ENCODE data around the gene C16orf92. TPM values are rescaled to one million over a fixed set of nuclear protein-coding genes. Genes with fewer than 3 reads are reported as not detected.

Gene C16orf92
- total and polyA plus RNA-seq, 5 donors, result not detected

DNA sequence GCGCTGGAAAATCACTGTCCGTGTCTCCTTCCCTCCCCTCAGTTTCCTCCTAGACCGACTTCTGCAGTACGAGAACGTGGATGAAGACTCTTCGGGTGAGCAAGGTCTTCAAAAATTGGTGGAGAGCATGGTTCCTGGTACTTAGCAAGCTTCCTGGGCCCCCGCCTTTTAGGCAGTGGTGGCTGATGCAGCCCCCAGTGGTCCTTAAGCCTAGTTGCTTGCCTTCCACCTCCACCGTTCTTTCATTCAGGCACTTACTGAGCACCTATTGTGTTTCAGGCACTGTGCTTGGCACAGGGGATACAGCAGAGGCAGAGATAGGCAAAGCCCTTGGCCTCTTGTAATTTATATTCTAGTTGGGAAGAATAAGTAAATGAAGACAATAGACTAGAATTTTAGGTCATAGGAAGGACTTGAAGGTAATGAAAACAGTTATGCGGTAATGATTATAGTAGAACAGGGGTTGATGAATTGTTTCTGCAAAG lies 26.2 kb upstream of the C16orf92 start:
- H3K27ac ChIP-seq (ENCODE audit: low read length), result no peak overlapping the region
- no peak for DNase-seq
- no peak for ATAC-seq
- peak overlapping the region; percentile 73 for H3K4me3 ChIP-seq (ENCODE audit: low read length)
- no peaks in the 10 kb centered on the region for H3K27me3 ChIP-seq (ENCODE audit: control insufficient read depth, insufficient read depth)
- intact Hi-C loops (cut with DNase I), result loop anchor here in 1 of 4 donors (10.0 kb wide), 2 partner anchors 132 to 182 kb away; partner anchors contain the start of genes CDIPT, PAGR1 and PRRT2
- WGBS, result 20% methylated on average over 9 of the region's 9 CpGs
- peaks cover 7% of the 10 kb centered on the region for H3K4me1 ChIP-seq (ENCODE audit: control insufficient read depth, insufficient read depth, low read length)
- no peaks in the 10 kb centered on the region for H3K9me3 ChIP-seq (ENCODE audit: control insufficient read depth, low read length)

DNA sequence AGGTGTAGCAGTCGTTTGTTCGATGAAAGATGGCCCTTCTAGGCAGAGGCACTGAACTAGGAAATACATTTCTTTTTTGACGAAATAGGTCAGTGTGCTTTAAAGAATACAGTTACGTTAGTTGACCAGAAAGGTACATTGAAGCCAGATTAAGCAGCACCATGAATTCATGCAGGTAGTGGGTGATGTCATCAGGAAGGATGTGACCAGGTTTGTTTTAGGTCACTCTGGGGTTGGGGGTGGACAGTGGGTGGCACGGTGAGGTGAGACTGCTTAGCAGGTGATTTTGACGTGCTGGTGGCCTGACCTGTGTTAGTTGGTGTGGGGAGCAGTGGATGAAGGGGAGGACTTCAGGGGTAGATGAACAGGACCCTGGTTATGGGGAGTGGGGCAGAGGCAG lies 23.4 kb upstream of the C16orf92 start:
- H3K4me3 ChIP-seq (ENCODE audit: low read length), result no peak overlapping the region
- WGBS, result 87% methylated on average over 6 of the region's 6 CpGs
- peaks cover 5% of the 10 kb centered on the region for H3K4me1 ChIP-seq (ENCODE audit: control insufficient read depth, insufficient read depth, low read length)
- ATAC-seq (no peak), DNase-seq (no peak)
- no peaks in the 10 kb centered on the region for H3K9me3 ChIP-seq (ENCODE audit: control insufficient read depth, low read length)
- H3K27me3 ChIP-seq (ENCODE audit: control insufficient read depth, insufficient read depth), result no peaks in the 10 kb centered on the region
- no peak overlapping the region for H3K27ac ChIP-seq (ENCODE audit: low read length)
- intact Hi-C loops (cut with DNase I), result loop anchor here in 1 of 4 donors (10.0 kb wide), 2 partner anchors 135 to 185 kb away; partner anchors contain the start of genes CDIPT, PAGR1 and PRRT2

DNA sequence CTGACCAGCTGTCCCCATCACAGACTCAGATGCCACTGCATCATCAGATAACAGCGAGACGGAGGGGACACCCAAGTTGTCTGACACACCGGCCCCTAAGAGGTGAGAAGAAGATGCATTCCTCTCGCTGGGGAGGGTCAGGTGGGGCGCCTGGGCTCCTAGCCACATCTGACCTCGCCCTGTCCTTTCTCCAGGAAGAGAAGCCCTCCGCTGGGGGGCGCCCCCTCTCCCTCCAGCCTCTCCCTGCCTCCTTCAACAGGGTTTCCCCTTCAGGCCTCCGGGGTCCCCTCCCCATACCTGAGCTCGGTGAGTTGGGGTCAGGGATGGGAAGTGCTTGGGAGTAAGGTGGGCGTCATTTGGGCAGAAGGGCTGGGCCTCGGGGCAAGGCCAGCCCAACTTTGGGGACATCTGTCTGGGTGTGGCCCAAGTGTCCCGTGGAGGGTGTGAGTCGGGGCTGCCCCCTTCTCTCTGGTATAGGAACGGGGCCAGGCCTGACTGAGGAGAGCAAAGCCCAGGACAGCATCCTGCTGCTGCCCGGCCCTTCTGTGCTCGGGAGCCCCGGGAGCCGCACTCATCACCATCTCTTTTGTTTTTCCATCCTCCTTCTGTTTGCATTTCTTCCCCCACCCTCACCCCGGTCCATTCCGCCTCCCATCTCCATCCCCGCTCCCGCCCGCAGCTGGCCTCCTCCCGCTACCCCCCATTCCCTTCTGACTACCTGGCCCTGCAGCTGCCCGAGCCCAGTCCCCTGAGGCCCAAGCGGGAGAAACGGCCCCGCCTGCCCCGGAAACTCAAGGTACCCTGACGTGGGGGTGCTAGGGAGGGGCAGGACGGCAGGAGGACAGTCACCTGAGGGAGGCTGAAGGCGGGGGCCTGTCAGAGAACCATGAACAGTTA lies 22.0 kb upstream of the C16orf92 start:
- Histone ChIP-seq H3K4me3 (ENCODE audit: low read length) (no peak overlapping the region), H3K27ac (ENCODE audit: low read length) (no peak overlapping the region), H3K27me3 (ENCODE audit: control insufficient read depth, insufficient read depth) (no peaks in the 10 kb centered on the region), H3K4me1 (ENCODE audit: control insufficient read depth, insufficient read depth, low read length) (peaks cover 3% of the 10 kb centered on the region), H3K9me3 (ENCODE audit: control insufficient read depth, low read length) (no peaks in the 10 kb centered on the region)
- intact Hi-C loops (cut with DNase I), result no loop called here
- WGBS, result 81% methylated on average over 33 of the region's 33 CpGs
- peak in 2 of 3 donors; percentile 39 to 62 for DNase-seq
- ATAC-seq, result no peak

DNA sequence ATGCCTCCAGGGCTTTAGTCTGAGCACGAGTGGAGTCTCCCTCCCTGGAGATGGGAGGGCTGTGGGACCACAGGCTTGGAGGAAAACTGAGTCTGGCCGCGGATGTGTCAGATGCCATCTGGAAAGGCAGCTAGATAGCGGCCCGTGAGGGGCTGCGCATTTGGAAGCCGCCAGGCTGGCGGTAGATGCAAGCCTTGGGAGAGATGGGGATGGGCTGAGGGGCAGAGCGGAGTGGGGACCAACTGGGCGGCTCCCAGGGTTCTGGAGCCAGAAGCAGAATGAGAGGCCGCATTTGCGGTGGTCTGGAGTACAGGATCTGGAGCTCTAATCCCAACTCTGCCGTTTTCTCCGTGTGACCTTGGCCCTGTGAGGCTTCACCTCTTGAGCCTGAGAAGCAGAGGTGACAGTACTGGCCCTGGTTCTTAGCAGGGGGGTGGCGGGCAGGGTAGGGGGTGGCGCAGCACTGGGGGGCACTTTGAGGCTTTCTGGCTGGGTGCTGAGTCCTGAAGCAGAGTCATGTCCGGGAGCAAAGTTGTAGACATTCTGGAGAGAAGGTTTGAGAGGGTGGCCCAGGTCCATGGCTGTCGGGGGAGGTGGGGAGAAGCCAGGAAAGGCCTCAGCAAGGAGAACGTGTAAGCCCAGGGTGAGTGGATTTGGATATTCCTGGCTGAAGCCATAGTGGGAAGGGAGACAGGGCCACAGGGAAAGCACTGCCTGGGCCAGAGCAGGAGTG lies 20.2 kb upstream of the C16orf92 start:
- intact Hi-C loops (cut with DNase I), result no loop called here
- no peak for ATAC-seq
- H3K27ac ChIP-seq (ENCODE audit: low read length), result no peak overlapping the region
- no peaks in the 10 kb centered on the region for H3K9me3 ChIP-seq (ENCODE audit: control insufficient read depth, low read length)
- H3K4me1 ChIP-seq (ENCODE audit: control insufficient read depth, insufficient read depth, low read length), result no peaks in the 10 kb centered on the region
- H3K27me3 ChIP-seq (ENCODE audit: control insufficient read depth, insufficient read depth), result no peaks in the 10 kb centered on the region
- peak in 1 of 3 donors; percentile 36 for DNase-seq
- no peak overlapping the region for H3K4me3 ChIP-seq (ENCODE audit: low read length)
- 84% methylated on average over 19 of the region's 19 CpGs for WGBS

DNA sequence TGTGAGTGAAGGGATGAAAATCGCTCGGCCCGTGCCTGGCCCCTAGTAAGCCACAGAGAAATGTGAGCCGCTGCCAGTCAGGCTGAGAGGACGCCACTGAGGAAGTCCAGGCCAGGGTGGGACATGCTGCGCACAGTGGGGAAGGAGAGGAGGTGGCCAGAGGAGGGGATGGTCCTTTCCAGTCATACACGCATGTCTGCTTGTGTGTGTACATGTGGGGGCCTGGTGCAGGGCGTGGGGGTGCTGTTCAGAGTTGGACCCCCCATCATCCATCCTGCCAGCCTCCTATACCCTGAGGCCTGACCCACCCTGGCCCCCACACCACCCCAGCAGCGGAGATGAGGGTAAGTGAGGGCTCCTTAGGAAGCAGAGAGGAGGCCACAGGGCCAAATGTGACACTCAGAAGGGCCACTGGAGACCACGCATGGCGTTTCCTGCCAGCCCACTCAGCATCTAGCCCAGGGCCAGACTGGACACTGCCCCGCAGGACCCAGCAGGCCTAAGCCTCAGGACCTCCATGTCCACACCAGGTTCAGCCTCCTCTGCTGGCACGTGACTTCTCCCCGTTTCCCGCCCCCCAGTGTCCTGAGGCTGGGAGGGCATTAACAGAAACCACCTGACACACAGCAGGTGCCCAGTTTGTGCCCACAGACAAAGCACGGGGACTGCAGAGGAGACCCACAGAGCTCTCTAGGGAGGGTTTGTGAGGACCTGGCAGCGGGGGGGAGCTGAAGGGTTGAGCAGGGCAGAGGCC lies 19.2 kb upstream of the C16orf92 start:
- Histone ChIP-seq H3K27ac (ENCODE audit: low read length) (no peak overlapping the region), H3K4me1 (ENCODE audit: control insufficient read depth, insufficient read depth, low read length) (no peaks in the 10 kb centered on the region), H3K27me3 (ENCODE audit: control insufficient read depth, insufficient read depth) (no peaks in the 10 kb centered on the region), H3K9me3 (ENCODE audit: control insufficient read depth, low read length) (no peaks in the 10 kb centered on the region), H3K4me3 (ENCODE audit: low read length) (no peak overlapping the region)
- ATAC-seq, result no peak
- peak in 1 of 3 donors; percentile 51 for DNase-seq
- 83% methylated on average over 17 of the region's 17 CpGs for WGBS
- intact Hi-C loops (cut with DNase I), result no loop called here

DNA sequence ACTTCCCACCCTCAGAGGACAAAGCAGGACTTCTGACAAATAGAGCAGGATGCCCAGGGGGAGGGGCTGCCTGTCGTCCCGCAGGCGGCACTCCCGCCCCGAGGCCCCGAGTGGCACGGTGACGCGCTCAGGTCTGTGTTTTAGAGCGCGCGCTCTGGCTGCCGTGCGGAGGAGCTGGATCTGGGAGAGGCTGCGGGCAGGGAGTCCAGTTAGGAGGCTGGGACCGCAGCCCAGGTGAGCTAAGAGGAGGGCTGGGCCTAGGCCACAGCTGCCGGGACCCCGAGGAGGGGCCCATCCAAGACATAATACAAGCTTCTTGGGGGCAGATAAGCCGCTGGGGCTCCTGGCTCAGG lies 18.6 kb upstream of the C16orf92 start:
- no peaks in the 10 kb centered on the region for H3K27me3 ChIP-seq (ENCODE audit: control insufficient read depth, insufficient read depth)
- 82% methylated on average over 19 of the region's 19 CpGs for WGBS
- H3K27ac ChIP-seq (ENCODE audit: low read length), result no peak overlapping the region
- H3K4me3 ChIP-seq (ENCODE audit: low read length), result no peak overlapping the region
- ATAC-seq (no peak), DNase-seq (peak in 2 of 3 donors; percentile 45 to 58)
- H3K4me1 ChIP-seq (ENCODE audit: control insufficient read depth, insufficient read depth, low read length), result no peaks in the 10 kb centered on the region
- intact Hi-C loops (cut with DNase I), result no loop called here
- no peaks in the 10 kb centered on the region for H3K9me3 ChIP-seq (ENCODE audit: control insufficient read depth, low read length)

DNA sequence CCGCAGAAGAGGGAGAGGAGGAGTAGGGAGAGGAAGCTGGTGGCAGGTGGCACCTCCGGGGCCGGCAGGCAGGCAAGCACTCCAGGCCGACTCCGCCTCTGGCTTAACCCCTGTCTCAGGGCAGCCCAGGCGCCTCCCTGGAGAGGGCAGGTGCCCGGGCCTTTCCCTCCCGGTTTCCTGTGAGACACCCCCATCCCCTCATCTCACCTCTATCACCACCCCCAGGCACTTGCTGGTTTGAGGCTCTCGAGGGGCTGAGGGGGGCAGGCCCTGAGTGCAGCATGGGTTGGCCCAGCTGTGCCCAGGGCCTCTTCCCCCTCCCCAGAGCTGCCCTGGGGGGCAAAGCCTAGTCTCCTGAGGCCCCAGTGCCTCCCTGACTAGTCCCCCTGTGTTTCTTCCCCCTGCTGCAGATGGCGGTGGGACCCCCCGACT lies 18.2 kb upstream of the C16orf92 start:
- H3K27ac ChIP-seq (ENCODE audit: low read length), result no peak overlapping the region
- DNase-seq, result peak in 1 of 3 donors; percentile 59
- H3K27me3 ChIP-seq (ENCODE audit: control insufficient read depth, insufficient read depth), result no peaks in the 10 kb centered on the region
- H3K4me3 ChIP-seq (ENCODE audit: low read length), result no peak overlapping the region
- intact Hi-C loops (cut with DNase I), result no loop called here
- no peak for ATAC-seq
- H3K9me3 ChIP-seq (ENCODE audit: control insufficient read depth, low read length), result no peaks in the 10 kb centered on the region
- H3K4me1 ChIP-seq (ENCODE audit: control insufficient read depth, insufficient read depth, low read length), result no peaks in the 10 kb centered on the region
- 64% methylated on average over 11 of the region's 11 CpGs for WGBS

DNA sequence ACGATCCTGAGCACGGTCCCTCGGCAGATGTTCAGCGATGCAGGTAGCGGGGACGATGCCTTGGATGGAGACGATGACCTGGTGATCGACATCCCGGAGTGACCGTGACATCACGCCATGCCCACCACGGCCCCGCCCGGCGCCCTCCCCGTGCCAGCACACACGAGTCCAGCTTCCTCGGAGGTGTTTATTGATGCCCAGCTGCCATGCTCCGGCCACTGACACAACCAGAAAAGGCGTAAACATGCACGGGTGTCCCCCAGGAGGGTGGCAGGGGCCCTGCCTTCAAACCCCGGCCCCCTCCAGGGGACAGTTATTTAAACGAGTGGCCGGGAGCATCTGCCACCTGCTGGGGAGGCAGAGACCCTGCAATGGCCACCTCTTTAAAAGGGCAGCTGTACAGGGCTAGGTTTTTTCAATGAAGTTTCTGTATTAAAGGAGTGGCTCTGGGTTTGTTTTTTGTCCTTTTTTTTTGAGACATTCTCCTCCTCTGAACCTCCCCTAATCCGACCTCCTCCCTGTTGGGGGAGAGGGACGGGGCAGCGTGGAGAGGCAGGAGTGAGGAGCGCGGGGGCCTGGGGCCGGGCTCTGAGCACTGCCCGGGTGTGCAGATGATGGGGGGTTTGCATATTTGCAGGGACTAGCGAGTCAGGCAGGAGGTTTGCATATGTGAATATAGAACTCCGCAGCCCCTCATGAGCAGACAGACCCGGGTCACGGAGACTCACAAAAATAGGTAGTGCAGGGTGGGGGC lies 17.5 kb upstream of the C16orf92 start:
- peak in 2 of 3 donors; percentile 60 to 62 for DNase-seq
- peak; percentile 50 to 55 for ATAC-seq
- Histone ChIP-seq H3K4me1 (ENCODE audit: control insufficient read depth, insufficient read depth, low read length) (no peaks in the 10 kb centered on the region), H3K27me3 (ENCODE audit: control insufficient read depth, insufficient read depth) (no peaks in the 10 kb centered on the region), H3K9me3 (ENCODE audit: control insufficient read depth, low read length) (no peaks in the 10 kb centered on the region), H3K27ac (ENCODE audit: low read length) (no peak overlapping the region), H3K4me3 (ENCODE audit: low read length) (no peak overlapping the region)
- intact Hi-C loops (cut with DNase I), result no loop called here
- WGBS, result 55% methylated on average over 35 of the region's 35 CpGs

DNA sequence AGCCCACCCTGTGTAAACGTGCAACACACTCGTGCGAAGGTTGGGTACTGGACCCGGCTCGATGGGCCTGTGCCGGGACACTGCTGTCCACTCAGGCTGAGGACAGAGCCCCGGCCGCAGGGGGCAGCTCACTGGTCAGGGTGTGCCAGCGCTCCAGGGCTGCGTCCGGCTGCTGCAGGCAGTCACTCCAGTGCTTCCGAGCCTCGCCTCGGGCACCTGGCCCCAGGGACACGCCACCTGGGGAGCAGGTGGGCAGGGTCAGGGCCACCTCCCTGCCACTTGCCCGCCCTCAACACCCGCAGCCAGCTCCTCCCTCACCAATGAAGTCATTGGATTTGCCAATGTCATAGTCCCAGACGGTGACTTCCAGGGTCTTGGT lies 16.9 kb upstream of the C16orf92 start:
- Histone ChIP-seq H3K9me3 (ENCODE audit: control insufficient read depth, low read length) (no peaks in the 10 kb centered on the region), H3K27ac (ENCODE audit: low read length) (no peak overlapping the region), H3K4me3 (ENCODE audit: low read length) (no peak overlapping the region), H3K27me3 (ENCODE audit: control insufficient read depth, insufficient read depth) (no peaks in the 10 kb centered on the region), H3K4me1 (ENCODE audit: control insufficient read depth, insufficient read depth, low read length) (no peaks in the 10 kb centered on the region)
- peak in 2 of 3 donors; percentile 35 to 66 for DNase-seq
- intact Hi-C loops (cut with DNase I), result no loop called here
- 89% methylated on average over 18 of the region's 18 CpGs for WGBS
- ATAC-seq, result peak in 1 of 2 donors; percentile 2

DNA sequence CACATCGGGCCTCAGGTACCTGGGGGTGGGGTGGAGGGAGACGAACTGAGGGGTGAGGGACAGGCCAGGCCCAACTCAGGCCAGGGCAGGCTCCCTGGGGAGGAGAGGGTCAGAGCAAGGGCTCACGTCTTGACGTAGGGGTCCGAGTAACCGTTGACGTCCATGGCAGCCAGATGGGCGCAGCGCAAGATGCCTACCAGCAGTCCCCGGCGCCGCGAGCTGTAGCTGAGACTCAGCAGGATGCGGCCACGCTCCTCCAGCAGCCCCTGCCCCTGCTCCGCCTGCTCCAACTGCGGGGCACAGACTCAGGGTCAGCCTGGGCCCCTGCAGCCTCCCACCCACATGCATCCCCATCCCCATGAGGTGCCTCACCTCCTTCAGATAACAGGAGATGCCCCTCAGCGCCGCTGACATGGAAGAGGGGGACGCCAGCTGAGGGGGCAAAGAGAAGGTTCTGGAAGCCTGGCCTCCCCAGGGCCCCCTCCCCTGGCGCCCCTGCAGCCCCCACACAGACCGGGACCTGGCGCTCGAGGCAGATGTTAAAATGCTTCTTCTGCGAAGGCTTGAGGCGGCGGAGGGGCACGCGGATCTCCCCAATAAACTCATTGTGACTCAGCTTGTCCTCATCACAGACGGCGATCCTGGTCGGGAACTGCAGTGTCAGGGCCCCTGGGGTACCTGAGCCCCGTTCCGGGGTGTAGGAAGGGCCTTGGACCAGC lies 16.2 kb upstream of the C16orf92 start:
- H3K27me3 ChIP-seq (ENCODE audit: control insufficient read depth, insufficient read depth), result no peaks in the 10 kb centered on the region
- DNase-seq (peak in 2 of 3 donors; percentile 52 to 61), ATAC-seq (no peak)
- H3K4me3 ChIP-seq (ENCODE audit: low read length), result no peak overlapping the region
- no peak overlapping the region for H3K27ac ChIP-seq (ENCODE audit: low read length)
- H3K4me1 ChIP-seq (ENCODE audit: control insufficient read depth, insufficient read depth, low read length), result no peaks in the 10 kb centered on the region
- H3K9me3 ChIP-seq (ENCODE audit: control insufficient read depth, low read length), result no peaks in the 10 kb centered on the region
- WGBS, result 81% methylated on average over 34 of the region's 34 CpGs
- intact Hi-C loops (cut with DNase I), result no loop called here

All from right cardiac atrium (tissue), 5 donors.